ENCODE data around the gene FAM168A. TPM values are rescaled to one million over a fixed set of nuclear protein-coding genes. Genes with fewer than 3 reads are reported as not detected.

Gene FAM168A
- polyA plus RNA-seq, 1 donor (not counting 4 experiments of a cell fraction or from before 2014, with no cell fraction given), result 11.8 TPM

DNA sequence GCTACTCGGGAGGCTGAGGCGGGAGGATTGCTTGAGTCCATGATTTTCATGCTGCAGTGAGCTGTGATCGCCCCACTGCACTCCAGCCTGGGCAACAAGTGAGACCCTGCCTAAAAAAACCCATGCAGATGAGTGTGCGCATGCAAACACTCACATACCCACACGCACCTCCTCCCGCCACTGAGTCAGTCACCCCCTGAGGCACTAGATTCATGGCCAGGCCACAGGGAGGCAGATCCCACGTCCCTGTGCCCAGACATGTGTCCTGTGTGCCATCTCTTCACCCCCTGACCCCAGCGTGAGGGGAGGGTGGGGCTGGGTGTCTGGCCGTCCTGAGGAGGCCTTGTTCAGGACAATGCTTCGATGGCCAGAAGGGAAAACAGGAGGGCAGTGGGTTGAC is 206.2 kb downstream of the FAM168A start:
- TF ChIP-seq EZH2 (IDR thresholded peaks at IDR 0.05; ENCODE audit: low read length), result no peak
- TF ChIP-seq, protein P1, sequence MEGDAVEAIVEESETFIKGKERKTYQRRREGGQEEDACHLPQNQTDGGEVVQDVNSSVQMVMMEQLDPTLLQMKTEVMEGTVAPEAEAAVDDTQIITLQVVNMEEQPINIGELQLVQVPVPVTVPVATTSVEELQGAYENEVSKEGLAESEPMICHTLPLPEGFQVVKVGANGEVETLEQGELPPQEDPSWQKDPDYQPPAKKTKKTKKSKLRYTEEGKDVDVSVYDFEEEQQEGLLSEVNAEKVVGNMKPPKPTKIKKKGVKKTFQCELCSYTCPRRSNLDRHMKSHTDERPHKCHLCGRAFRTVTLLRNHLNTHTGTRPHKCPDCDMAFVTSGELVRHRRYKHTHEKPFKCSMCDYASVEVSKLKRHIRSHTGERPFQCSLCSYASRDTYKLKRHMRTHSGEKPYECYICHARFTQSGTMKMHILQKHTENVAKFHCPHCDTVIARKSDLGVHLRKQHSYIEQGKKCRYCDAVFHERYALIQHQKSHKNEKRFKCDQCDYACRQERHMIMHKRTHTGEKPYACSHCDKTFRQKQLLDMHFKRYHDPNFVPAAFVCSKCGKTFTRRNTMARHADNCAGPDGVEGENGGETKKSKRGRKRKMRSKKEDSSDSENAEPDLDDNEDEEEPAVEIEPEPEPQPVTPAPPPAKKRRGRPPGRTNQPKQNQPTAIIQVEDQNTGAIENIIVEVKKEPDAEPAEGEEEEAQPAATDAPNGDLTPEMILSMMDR (optimal IDR thresholded peaks at IDR 0.05 in 1 of 3, IDR thresholded peaks at IDR 0.05 in 1 of 3, conservative IDR thresholded peaks at IDR 0.05 in 1 of 3; ENCODE audit: extremely low read depth in 1 of 3, insufficient read depth in 2 of 3, low read length in 3 of 3), result no peak
- H3K27ac ChIP-seq (ENCODE audit: control insufficient read depth, insufficient read depth, low read length), result no peak overlapping the region
- no peak for DNase-seq (ENCODE audit: low read depth, low spot score)
- H4K20me1 ChIP-seq (ENCODE audit: control insufficient read depth, extremely low read depth, insufficient read depth, low read length), result peaks cover 2% of the 10 kb centered on the region
- H3K4me1 ChIP-seq (ENCODE audit: control insufficient read depth, extremely low read depth, insufficient read depth, low read length), result peaks cover 48% of the 10 kb centered on the region
- no peak for FAIRE-seq
- H2AFZ ChIP-seq (ENCODE audit: control insufficient read depth, low read length), result no peak overlapping the region
- peaks cover 26% of the 10 kb centered on the region for H3K79me2 ChIP-seq (ENCODE audit: control insufficient read depth, insufficient read depth, low read length)
- no peak overlapping the region for H3K9ac ChIP-seq (ENCODE audit: control insufficient read depth, extremely low read depth, insufficient read depth, low read length)
- H3K4me2 ChIP-seq (ENCODE audit: control insufficient read depth, extremely low read depth, insufficient read depth, low read depth, low read length), result no peak overlapping the region
- H3K9me3 ChIP-seq (ENCODE audit: control insufficient read depth, low read depth, low read length), result no peaks in the 10 kb centered on the region
- dilution Hi-C loops (cut with MboI; ENCODE audit: extremely low pct_ligation_motif_present, low sequenced_read_pairs), result no loop called here
- H3K4me3 ChIP-seq (ENCODE audit: control insufficient read depth in 2 of 3, extremely low read depth in 1 of 3, insufficient read depth in 2 of 3, low read depth in 1 of 3, low read length in 3 of 3), result no peak overlapping the region
- H3K36me3 ChIP-seq (ENCODE audit: control insufficient read depth in 2 of 2, extremely low read depth in 1 of 2, insufficient read depth in 2 of 2, low read length in 2 of 2), result peaks cover 19 to 24% of the 10 kb centered on the region in 2 experiments
- H3K27me3 ChIP-seq (ENCODE audit: control insufficient read depth, extremely low read depth, insufficient read depth, low read length), result no peaks in the 10 kb centered on the region
- peaks cover 8% of the 10 kb centered on the region for H3K9me1 ChIP-seq (ENCODE audit: control insufficient read depth, extremely low read depth, insufficient read depth, low read length)

DNA sequence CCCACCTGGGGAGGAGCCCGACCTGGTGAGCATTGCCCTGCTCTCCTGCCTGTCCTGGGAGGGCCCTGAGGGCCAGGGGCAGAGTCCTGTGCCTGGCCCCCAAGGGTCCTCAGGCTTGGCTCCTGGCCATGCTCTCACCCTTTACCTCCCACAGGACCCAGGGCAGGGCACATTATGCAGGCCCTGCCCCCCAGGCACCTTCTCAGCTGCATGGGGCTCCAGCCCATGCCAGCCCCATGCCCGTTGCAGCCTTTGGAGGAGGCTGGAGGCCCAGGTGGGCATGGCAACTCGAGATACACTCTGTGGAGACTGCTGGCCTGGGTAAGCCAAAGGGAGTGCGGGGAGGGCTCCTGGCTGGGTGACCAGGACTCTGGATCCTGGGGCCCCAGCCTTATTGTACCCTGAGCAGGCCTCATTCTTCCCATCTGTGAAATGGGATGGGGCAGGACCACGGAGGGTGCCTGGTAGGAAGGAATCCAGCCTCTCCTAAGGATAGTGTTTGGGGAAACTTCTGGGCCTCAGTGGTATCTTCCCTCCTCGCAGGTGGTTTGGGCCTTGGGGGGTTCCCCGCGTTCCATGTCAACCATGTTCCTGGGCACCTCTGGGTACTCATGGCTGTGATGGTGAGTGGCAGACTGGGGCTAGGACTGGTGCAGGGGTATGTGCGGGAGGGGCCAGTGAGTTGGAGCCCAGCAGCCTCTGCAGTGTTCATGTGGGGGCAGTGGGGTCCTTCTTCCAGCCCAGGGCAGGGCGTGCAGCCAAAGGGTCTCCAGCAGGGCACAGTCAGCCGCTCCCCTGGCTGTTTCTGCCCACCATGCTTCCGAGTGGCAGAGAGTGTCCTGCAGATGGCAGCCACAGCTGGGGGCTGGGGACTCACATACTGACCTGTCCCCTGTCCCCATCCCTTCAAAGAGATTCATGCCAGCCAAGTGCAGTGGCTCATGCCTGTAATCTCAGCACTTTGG is 207.0 kb downstream of the FAM168A start:
- Histone ChIP-seq H3K9me3 (ENCODE audit: control insufficient read depth, low read depth, low read length) (no peaks in the 10 kb centered on the region), H3K9me1 (ENCODE audit: control insufficient read depth, extremely low read depth, insufficient read depth, low read length) (peaks cover 11% of the 10 kb centered on the region), H3K27ac (ENCODE audit: control insufficient read depth, insufficient read depth, low read length) (no peak overlapping the region), H3K4me2 (ENCODE audit: control insufficient read depth, extremely low read depth, insufficient read depth, low read depth, low read length) (no peak overlapping the region), H3K27me3 (ENCODE audit: control insufficient read depth, extremely low read depth, insufficient read depth, low read length) (no peaks in the 10 kb centered on the region), H2AFZ (ENCODE audit: control insufficient read depth, low read length) (no peak overlapping the region), H3K36me3 (ENCODE audit: control insufficient read depth in 2 of 2, extremely low read depth in 1 of 2, insufficient read depth in 2 of 2, low read length in 2 of 2) (peaks cover 19 to 20% of the 10 kb centered on the region in 2 experiments), H3K4me3 (ENCODE audit: control insufficient read depth in 2 of 3, extremely low read depth in 1 of 3, insufficient read depth in 2 of 3, low read depth in 1 of 3, low read length in 3 of 3) (no peak overlapping the region), H3K79me2 (ENCODE audit: control insufficient read depth, insufficient read depth, low read length) (peaks cover 34% of the 10 kb centered on the region), H4K20me1 (ENCODE audit: control insufficient read depth, extremely low read depth, insufficient read depth, low read length) (peaks cover 2% of the 10 kb centered on the region), H3K9ac (ENCODE audit: control insufficient read depth, extremely low read depth, insufficient read depth, low read length) (no peak overlapping the region), H3K4me1 (ENCODE audit: control insufficient read depth, extremely low read depth, insufficient read depth, low read length) (peaks cover 56% of the 10 kb centered on the region)
- TF ChIP-seq, protein P1 (optimal IDR thresholded peaks at IDR 0.05 in 1 of 3, IDR thresholded peaks at IDR 0.05 in 1 of 3, conservative IDR thresholded peaks at IDR 0.05 in 1 of 3; ENCODE audit: extremely low read depth in 1 of 3, insufficient read depth in 2 of 3, low read length in 3 of 3), result no peak
- TF ChIP-seq EZH2 (IDR thresholded peaks at IDR 0.05; ENCODE audit: low read length), result no peak
- FAIRE-seq, result no peak
- dilution Hi-C loops (cut with MboI; ENCODE audit: extremely low pct_ligation_motif_present, low sequenced_read_pairs), result no loop called here
- no peak for DNase-seq (ENCODE audit: low read depth, low spot score)

Measured in keratinocyte (primary cell).